Bronchial epithelial cell (primary cell): Measurements from ENCODE around the gene CCDC32. TPM values are rescaled to one million over a fixed set of nuclear protein-coding genes. Genes with fewer than 3 reads are reported as not detected.
"Not testable (repeated sequence)": the region's sequence is repeated elsewhere in the genome, so short reads cannot be mapped to it uniquely, and the experiment has no call there.

Experiments
- DNase-seq: peaks from one replicate; pipeline ENCODE4 v3.0.0-alpha.2; 2010; ENCODE audit warnings: low read depth
- FAIRE-seq: peaks from 2 replicates; lab custom pipeline; 2011; peaks lifted over from hg19 to GRCh38; lab: Jason Lieb, UNC
- H3K27me3 ChIP-seq: 2 replicates; pipeline ENCODE4 v1.5.1; 2011; ENCODE audit warnings: low read length; ENCODE audit not compliant: control insufficient read depth, insufficient read depth
- H3K36me3 ChIP-seq: 2 replicates; pipeline ENCODE4 v1.5.1; 2011; ENCODE audit warnings: low read length; ENCODE audit not compliant: control insufficient read depth, insufficient read depth
- H3K4me3 ChIP-seq: 2 replicates; pipeline ENCODE4 v1.5.1; 2011; ENCODE audit warnings: mild to moderate bottlenecking, low read depth, low read length, control low read depth
- CTCF ChIP-seq: IDR thresholded peaks from 2 replicates; pipeline ENCODE4 v1.5.1; 2011; ENCODE audit warnings: mild to moderate bottlenecking, moderate library complexity, low read length, control low read depth, inconsistent platforms; ENCODE audit not compliant: insufficient read depth, severe bottlenecking
- total RNA-seq: library from RNA; depleted of rRNA; stranded (reverse); fragments of >200 nt; gene quantifications from 2 replicates; pipeline ENCODE4 v1.2.1, GENCODE V29; 2014

CCDC32 gene
- total RNA-seq, 1 donor from 2014 or later, result 16.3 TPM

GRCh38 chr15:40593165-40593564, 28.3 kb upstream of the CCDC32 start:
- no peak for FAIRE-seq

GRCh38 chr15:40591389-40591788, 26.5 kb upstream of the CCDC32 start:
- no peak for DNase-seq
- no peaks in the 10 kb centered on the region for H3K36me3 ChIP-seq
- TF ChIP-seq CTCF, result no peak
- no peak overlapping the region for H3K4me3 ChIP-seq
- no peak for FAIRE-seq
- H3K27me3 ChIP-seq, result no peaks in the 10 kb centered on the region

More at GRCh38 chr15:40593165-40593564, 28.3 kb upstream of the CCDC32 start:
- DNase-seq, result no peak
- TF ChIP-seq CTCF, result no peak
- Histone ChIP-seq H3K36me3 (no peaks in the 10 kb centered on the region), H3K27me3 (no peaks in the 10 kb centered on the region), H3K4me3 (no peak overlapping the region)

GRCh38 chr15:40590667-40591050, 25.8 kb upstream of the CCDC32 start:
- Histone ChIP-seq H3K4me3 (no peak overlapping the region), H3K36me3 (no peaks in the 10 kb centered on the region), H3K27me3 (no peaks in the 10 kb centered on the region)
- TF ChIP-seq CTCF, result no peak
- FAIRE-seq (no peak), DNase-seq (no peak)

DNA sequence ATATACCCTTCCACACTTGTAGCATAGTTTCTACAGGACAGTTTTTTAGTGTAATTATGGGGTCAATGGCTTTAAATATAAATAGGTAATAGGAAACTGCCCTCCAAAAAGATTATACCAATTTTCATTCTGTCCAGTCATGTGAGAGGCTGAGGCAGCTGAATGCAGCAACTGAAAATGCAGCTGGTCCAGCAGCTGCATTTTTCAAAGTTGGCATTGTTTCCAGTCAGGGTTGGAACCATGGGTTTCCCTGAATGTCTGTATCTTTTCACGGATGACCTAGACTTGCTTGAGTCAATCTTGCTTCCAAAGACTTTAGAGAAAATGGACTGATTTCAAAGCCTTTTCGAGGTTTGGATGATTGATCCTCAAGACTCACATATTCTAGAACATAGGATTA, 19.3 kb upstream of the CCDC32 start:
- no peak for TF ChIP-seq CTCF
- H3K36me3 ChIP-seq, result no peaks in the 10 kb centered on the region
- H3K27me3 ChIP-seq, result no peaks in the 10 kb centered on the region
- H3K4me3 ChIP-seq, result no peak overlapping the region
- DNase-seq (no peak), FAIRE-seq (no peak)

DNA sequence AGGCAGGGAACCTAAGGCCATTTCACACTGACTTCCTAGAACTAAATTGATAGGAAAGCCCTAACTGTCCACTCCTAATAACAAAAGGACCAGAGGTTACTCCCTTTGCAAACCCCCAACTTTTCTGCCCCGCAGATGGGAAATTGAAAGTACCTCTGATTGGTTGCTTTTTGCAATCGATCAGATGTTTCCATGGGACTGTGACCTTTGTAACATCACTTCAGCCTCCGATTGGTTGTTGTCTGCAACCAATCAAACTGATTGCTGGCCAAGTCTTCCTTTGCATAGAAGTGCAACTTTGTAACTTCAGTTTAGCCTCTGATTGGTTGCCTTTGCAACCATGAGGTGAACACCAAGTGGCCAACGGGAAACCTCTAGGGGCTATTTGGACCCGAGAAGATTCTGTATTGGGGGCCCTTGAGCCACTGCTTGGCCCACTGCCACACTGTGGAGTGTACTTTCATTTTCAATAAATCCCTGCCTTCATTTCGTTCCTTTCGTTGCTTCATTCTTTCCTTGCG, 17.9 kb upstream of the CCDC32 start:
- no peak overlapping the region for H3K4me3 ChIP-seq
- FAIRE-seq, result no peak
- no peak for DNase-seq
- H3K36me3 ChIP-seq, result no peaks in the 10 kb centered on the region
- H3K27me3 ChIP-seq, result no peaks in the 10 kb centered on the region
- no peak for TF ChIP-seq CTCF

DNA sequence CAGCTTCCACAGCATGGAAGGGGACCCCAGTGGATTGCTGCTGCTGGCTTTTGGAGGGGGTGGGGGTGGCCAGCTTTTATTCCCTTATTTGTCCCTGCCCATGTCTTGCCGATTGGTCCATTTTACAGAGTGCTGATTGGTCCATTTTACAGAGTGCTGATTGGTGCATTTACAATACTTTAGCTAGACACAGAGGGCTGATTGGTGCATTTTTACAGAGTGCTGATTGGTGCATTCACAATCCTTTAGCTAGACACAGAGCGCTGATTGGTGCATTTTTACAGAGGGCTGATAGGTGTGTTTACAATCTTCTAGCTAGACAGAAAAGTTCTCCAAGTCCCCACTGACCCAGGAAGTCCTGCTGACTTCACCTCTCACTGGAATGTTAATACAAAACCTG, 17.0 kb upstream of the CCDC32 start:
- H3K27me3 ChIP-seq, H3K4me3 ChIP-seq, H3K36me3 ChIP-seq, FAIRE-seq, DNase-seq: not testable (repeated sequence)
